ENCODE measurements around the gene ANHX.

Gene ANHX

GRCh38 chr12:133221241-133221640 is 14.4 kb downstream of the ANHX start:
- no peak overlapping the region for H3K27ac ChIP-seq
- TF ChIP-seq CTCF (conservative IDR thresholded peaks at IDR 0.05) (no peak), ZFX (IDR thresholded peaks at IDR 0.05) (no peak)

GRCh38 chr12:133220521-133220920 is 15.2 kb downstream of the ANHX start:
- no peak overlapping the region for H3K27ac ChIP-seq
- TF ChIP-seq ZFX (IDR thresholded peaks at IDR 0.05) (no peak), CTCF (conservative IDR thresholded peaks at IDR 0.05) (no peak)

- no peak for TF ChIP-seq ZFX (IDR thresholded peaks at IDR 0.05)
- H3K27ac ChIP-seq, result no peak overlapping the region
These were observed 18.5 kb downstream of the ANHX start for GRCh38 chr12:133217219-133217618.

- no peak for TF ChIP-seq CTCF (conservative IDR thresholded peaks at IDR 0.05)
- TF ChIP-seq ZFX (IDR thresholded peaks at IDR 0.05), result no peak
These were observed 20.0 kb downstream of the ANHX start for GRCh38 chr12:133215724-133216123.

GRCh38 chr12:133206390-133206789 is 29.3 kb downstream of the ANHX start:
- no peak overlapping the region for H3K27ac ChIP-seq

More at GRCh38 chr12:133215724-133216123, 20.0 kb downstream of the ANHX start:
- H3K27ac ChIP-seq, result no peak overlapping the region

GRCh38 chr12:133204264-133204603 is 31.4 kb downstream of the ANHX start:
- TF ChIP-seq CTCF (conservative IDR thresholded peaks at IDR 0.05) (no peak), ZFX (IDR thresholded peaks at IDR 0.05) (no peak)
- H3K27ac ChIP-seq, result no peak overlapping the region

More at GRCh38 chr12:133206390-133206789, 29.3 kb downstream of the ANHX start:
- TF ChIP-seq CTCF (conservative IDR thresholded peaks at IDR 0.05), result no peak
- TF ChIP-seq ZFX (IDR thresholded peaks at IDR 0.05), result no peak

- H3K27ac ChIP-seq, result no peak overlapping the region
- TF ChIP-seq ZFX (IDR thresholded peaks at IDR 0.05), result no peak
- TF ChIP-seq CTCF (conservative IDR thresholded peaks at IDR 0.05), result no peak
These were observed 32.1 kb downstream of the ANHX start for GRCh38 chr12:133203344-133204263.

Measured in C4-2B (cell line).